Esophagus squamous epithelium (tissue), 4 donors: Measurements from ENCODE around the gene TARM1.

ENCODE experiments used
- POLR2A ChIP-seq, 4 donors: fragments of 450-650 bp; IDR thresholded peaks; one replicate each; pipeline ENCODE4 v1.6.1; 2017; ENCODE audit warnings: antibody characterized with exemption in 4 of 4, mild to moderate bottlenecking in 4 of 4, moderate library complexity in 3 of 4
- TF ChIP-seq, protein P1 (sequence below), 6 experiments: fragments of 450-650 bp in 4 of 6; fragments of 200-600 bp in 2 of 6; sonication (generic) in 2 of 6; IDR thresholded peaks; one replicate each; pipeline ENCODE4 v1.5.1; 2016 to 2019; ENCODE audit warnings: antibody characterized with exemption in 6 of 6, mild to moderate bottlenecking in 4 of 6, moderate library complexity in 4 of 6

DNA sequence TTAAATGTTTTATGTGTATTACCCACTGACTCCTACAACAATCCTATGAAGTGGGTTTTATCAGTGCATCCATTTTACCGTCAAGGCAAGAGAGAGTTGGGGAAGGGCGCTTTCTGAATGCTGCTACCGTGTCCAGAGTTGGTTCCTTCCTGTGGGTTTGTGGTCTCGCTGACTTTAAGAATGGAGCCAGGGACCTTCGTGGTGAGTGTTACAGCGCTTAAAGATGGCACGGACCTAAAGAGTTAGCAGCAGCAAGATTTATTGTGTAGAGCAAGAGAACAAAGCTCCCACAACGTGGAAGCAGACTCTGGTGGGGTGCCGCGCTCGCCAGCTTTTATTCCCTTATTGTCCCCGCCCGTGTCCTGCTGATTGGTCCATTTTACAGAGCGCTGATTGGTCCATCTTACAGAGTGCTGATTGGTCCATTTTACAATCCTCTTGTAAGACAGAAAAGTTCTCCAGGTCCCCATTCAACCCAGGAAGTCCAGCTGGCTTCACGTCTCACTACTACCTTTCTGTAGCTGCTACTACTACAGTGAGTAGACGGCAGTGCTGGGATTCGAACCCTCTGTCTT is 13.3 kb upstream of the TARM1 start:
- TF ChIP-seq, protein P1, sequence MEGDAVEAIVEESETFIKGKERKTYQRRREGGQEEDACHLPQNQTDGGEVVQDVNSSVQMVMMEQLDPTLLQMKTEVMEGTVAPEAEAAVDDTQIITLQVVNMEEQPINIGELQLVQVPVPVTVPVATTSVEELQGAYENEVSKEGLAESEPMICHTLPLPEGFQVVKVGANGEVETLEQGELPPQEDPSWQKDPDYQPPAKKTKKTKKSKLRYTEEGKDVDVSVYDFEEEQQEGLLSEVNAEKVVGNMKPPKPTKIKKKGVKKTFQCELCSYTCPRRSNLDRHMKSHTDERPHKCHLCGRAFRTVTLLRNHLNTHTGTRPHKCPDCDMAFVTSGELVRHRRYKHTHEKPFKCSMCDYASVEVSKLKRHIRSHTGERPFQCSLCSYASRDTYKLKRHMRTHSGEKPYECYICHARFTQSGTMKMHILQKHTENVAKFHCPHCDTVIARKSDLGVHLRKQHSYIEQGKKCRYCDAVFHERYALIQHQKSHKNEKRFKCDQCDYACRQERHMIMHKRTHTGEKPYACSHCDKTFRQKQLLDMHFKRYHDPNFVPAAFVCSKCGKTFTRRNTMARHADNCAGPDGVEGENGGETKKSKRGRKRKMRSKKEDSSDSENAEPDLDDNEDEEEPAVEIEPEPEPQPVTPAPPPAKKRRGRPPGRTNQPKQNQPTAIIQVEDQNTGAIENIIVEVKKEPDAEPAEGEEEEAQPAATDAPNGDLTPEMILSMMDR (IDR thresholded peaks at IDR 0.05): no peak
- TF ChIP-seq POLR2A (IDR thresholded peaks at IDR 0.05): no peak
